WI38 (cell line): ENCODE data around the gene LGI2.

Experiments
- H3K4me3 ChIP-seq: 2 replicates; pipeline ENCODE4 v1.5.1; 2011; ENCODE audit warnings: low read depth, mild to moderate bottlenecking, control low read depth, low read length
- TF ChIP-seq, protein P1 (sequence below): IDR thresholded peaks from 2 replicates; pipeline ENCODE4 v1.5.1; 2012; ENCODE audit warnings: low read depth, mild to moderate bottlenecking, control low read depth, low read length

The LGI2 gene, protein sequence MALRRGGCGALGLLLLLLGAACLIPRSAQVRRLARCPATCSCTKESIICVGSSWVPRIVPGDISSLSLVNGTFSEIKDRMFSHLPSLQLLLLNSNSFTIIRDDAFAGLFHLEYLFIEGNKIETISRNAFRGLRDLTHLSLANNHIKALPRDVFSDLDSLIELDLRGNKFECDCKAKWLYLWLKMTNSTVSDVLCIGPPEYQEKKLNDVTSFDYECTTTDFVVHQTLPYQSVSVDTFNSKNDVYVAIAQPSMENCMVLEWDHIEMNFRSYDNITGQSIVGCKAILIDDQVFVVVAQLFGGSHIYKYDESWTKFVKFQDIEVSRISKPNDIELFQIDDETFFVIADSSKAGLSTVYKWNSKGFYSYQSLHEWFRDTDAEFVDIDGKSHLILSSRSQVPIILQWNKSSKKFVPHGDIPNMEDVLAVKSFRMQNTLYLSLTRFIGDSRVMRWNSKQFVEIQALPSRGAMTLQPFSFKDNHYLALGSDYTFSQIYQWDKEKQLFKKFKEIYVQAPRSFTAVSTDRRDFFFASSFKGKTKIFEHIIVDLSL

DNA sequence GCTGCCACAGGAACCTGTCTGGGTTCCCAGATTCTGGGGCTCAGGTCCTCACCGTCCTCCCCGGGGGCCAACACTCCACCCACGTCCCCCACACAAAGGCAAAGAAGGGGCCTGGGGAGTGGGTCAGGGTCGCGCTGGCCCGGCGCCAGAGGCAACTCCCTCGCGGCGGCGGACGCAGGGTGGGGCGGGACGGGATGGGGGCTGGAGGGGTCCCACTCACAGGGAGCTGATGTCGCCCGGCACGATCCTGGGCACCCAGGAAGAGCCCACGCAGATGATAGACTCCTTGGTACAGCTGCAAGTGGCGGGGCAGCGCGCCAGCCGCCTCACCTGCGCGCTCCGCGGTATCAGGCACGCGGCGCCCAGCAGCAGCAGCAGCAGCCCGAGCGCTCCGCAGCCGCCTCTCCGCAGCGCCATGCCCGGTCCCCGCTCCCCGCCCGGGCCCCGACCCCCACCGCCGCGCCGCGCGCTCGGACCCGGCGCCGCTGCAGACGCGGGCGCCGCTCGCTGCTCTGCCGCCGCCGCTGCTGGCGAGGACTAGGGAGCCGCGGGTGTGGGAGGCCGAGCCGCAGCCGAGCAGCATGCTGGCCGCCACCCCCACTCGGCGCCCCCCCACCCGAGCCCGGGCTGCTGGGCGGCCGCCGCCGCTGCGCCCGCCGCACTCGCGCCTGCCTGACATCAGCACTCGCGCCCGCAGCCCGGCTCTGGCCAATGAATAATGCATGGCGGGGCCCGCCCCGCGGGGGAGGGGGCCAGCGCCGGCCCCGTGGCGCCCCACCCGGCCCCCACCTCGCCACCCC lies at the start of gene LGI2:
Gene LGI2, minus strand, starts transcription at position 670 of the 800 bp plus-strand sequence. Its CDS starts 253 bp downstream, at position 417.
- H3K4me3 ChIP-seq: no peak within 1 kb of the TSS
- TF ChIP-seq, protein P1, sequence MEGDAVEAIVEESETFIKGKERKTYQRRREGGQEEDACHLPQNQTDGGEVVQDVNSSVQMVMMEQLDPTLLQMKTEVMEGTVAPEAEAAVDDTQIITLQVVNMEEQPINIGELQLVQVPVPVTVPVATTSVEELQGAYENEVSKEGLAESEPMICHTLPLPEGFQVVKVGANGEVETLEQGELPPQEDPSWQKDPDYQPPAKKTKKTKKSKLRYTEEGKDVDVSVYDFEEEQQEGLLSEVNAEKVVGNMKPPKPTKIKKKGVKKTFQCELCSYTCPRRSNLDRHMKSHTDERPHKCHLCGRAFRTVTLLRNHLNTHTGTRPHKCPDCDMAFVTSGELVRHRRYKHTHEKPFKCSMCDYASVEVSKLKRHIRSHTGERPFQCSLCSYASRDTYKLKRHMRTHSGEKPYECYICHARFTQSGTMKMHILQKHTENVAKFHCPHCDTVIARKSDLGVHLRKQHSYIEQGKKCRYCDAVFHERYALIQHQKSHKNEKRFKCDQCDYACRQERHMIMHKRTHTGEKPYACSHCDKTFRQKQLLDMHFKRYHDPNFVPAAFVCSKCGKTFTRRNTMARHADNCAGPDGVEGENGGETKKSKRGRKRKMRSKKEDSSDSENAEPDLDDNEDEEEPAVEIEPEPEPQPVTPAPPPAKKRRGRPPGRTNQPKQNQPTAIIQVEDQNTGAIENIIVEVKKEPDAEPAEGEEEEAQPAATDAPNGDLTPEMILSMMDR: no peak

DNA sequence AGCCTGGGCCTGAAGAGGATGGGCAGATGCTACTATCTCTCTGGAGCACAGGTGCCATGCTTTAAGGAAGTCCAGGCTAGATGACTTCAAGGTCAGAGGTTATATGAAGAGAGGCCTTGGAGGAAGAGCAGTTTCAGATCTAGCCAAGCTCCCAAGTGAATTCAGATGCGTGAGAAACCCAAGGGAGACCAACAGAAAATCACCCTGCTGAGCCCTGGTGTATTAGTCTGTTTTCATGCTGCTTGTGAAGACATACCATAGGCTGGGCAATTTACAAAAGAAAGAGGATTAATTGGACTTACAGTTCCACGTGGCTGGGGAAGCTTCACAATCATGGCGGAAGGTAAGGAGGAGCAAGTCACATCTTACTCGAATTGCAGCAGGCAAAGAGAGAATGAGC lies 47.8 kb upstream of the LGI2 start:
- TF ChIP-seq, protein P1: no peak
- H3K4me3 ChIP-seq: no peak overlapping the region

DNA sequence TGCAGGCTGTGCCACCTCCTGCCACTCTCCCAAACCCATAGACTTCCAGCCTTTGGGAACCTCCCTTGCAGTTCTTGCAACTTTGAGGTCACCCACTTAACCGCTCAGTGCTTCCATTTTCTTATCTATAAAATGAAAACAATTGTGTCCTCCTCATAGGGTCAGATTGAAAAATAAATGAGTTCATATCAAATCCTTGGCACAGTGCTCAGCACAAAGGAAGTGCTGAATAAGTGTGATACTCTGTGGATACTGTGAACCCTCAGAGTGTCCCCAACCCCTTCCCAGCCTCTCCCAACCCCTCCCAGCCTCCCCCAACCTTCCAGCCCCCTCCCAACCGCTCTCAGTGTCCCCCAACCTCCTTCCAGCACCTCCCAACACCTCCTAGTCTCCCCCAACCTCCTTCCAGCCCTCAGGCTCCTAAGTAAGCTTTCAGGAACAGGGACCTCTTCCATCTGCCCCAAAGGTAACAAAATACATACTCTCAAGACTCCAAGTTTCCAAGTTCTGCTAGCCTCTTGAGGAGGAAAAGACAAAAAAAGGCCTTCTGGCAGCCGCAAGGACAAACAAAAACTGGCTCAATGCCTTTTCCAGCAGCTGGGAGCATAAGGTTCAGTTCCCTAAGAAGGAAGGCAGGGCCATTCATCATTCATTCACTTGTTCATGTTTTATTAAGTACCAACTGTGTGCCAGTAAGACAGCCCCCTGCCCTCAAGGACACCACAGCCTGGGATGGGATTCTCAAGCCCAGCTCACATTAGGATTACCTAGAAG lies 46.1 kb upstream of the LGI2 start:
- TF ChIP-seq, protein P1: no peak
- H3K4me3 ChIP-seq: no peak overlapping the region

DNA sequence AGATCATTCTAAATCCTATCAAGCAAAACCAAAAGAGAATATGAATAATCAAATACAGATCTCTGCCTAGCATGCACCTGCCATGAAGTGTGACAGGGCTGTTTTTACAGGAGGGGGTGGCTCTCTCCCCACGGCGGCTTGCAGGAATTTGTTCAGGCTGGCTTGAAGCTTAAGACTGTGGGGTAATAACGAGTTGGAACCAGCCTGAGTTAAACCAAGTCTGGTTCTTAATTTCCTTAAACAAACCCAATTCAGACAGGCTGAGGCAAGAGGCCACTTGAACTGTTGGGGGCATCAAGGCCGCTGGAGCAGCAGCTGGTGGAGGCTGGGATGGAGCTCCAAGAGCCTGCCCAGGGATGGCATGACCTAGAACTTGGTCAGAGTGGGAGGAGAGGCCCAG lies 45.1 kb upstream of the LGI2 start:
- no peak overlapping the region for H3K4me3 ChIP-seq
- TF ChIP-seq, protein P1: no peak

DNA sequence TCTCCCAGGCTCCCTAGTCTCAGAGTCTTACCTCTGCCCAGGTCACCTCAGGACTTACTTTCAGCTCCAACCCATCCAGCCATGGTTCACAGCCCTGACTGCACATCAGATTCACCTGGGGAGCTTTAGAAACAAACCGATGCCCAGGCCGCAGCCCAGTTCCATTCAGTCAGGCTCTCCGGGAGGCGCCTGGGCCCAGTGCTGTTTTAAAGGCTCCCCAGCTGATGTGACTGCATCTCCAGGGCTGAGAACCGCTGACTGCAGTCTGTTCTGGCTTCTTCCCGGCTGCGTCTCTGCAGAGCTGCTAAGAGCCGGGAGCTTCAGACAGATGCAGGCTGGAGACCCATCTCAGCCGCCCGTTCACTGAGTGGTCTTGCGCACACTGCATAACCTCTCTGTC lies 44.4 kb upstream of the LGI2 start:
- TF ChIP-seq, protein P1: no peak
- no peak overlapping the region for H3K4me3 ChIP-seq

DNA sequence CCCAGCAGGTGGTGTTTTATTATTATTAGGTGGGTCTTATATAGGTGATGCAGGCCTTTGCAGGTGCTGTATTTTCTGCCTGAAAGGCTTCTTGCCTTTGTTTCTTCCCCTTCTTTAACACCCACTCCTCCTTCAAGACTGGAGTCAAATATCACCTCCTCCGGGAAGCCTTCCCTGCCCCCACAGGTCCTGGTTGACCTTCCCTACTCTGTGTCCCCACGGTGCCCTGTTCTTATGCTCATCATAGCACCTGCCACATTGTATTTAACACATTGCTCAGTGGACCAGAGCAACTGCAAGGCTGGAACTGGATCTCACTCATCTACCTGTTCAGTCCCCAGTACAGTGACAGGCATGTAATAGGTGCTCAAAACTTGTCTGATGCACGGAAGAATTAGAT lies 39.8 kb upstream of the LGI2 start:
- TF ChIP-seq, protein P1: no peak

More for the DNA sequence above, 39.8 kb upstream of the LGI2 start:
- H3K4me3 ChIP-seq: no peak overlapping the region
